ENCODE results near the gene OTOP2.
"Not testable (repeated sequence)": the region's sequence is repeated elsewhere in the genome, so short reads cannot be mapped to it uniquely, and the experiment has no call there.

Gene OTOP2

GRCh38 chr17:74953134-74953687 is 29.1 kb downstream of the OTOP2 start:
- DNase-seq, result no peak

DNA sequence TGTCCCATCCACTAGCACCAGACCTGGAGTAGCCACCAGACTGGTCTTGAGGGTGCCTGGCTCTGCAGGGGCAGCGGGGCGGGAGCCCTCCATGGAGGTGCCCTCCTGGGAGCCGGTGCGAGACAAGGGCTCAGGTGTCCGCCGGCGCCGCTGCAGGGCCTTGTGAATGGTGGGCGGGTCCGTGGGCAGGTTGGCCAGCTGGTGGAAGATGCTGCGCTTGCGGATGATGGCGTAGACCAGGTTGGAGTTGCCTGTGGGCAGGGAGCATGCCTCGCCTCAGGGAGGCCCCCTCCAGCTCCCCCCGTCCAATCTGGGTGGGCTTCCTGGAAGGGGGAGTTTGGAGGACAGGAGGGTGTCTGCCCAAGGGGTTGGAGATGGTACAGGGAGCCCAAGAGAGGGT is 30.0 kb downstream of the OTOP2 start:
- DNase-seq, result no peak

- peak in 1 of 2 donors; percentile 27 for DNase-seq
Observed at GRCh38 chr17:74954665-74955421, 30.8 kb downstream of the OTOP2 start.

GRCh38 chr17:74956093-74956492 is 32.0 kb downstream of the OTOP2 start:
- DNase-seq, result no peak

DNA sequence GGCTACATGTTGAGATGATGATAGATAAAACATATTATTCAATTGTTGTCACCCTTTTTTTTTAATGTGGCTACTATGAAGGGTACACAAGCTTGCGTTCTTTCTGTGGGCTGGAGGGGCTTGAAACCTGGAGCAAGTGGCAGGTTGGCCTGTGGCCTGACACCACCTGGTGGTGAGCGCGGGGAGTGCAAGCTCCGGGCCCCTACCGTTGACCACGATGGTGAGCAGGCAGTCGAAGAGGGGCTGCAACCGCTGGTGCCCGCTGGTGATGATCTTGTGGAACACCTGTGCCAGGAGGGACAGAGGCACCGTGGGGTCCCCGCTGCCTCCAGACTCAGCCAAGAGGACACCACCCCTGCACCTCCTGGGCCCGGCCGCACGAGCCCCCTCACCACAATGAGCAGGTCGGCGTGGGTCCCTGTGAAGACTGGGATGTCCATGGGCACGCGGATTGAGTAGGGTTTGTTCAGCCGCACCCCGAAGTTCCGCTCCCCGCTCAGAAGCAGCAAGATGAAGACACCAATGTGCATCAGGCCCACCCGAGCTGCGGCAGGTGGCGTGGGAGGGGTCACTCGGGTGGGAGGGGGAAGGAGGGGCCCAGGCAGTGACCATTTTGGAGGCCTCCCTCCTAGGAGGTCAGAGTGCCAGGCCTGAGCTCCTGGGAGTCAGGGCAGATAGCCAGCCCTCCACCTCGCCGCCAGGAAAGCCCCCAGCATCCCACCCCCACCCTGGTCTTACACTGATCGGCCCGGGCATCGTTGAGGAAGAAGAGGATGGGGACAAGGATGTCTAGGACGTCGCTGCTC is 34.1 kb downstream of the OTOP2 start:
- peak; percentile 23 to 55 for DNase-seq

- no peak for DNase-seq
Observed at GRCh38 chr17:74959826-74960515, 35.9 kb downstream of the OTOP2 start.

- peak; percentile 11 to 22 for DNase-seq
Observed at GRCh38 chr17:74960570-74961342, 36.7 kb downstream of the OTOP2 start.

DNA sequence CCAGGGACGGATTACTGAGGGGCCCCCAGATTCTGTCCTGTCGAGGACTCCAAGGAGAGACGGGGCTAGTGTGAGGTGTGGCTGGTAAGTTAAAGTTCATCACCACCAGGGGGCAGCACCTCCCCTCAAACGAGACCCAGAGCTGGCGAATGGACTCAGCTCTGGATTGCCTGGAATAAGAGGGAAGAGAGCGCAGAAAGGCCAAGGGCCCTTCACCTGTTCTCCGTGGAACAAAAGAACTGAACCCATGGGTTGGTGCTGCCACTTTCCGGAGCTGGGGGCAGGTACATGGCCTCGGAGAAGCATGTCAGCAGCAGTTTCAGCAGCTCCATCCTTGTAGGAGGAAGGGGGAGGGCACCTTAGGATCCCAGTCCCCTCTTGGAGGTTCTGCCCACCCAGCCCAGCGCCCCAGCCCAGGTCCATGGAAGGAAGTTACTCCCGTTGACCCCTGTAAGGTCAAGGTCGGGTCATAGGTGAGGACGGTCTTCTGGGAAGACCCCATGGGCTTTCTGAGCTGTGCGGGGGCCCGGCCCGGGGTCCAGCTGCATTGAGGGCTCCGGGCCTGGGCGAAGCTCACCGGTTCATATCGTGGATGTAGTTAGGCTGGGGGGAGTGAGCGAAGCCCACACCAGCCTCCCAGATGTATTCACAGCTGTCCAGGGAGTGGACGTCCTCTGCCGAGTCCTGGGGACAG is 37.7 kb downstream of the OTOP2 start:
- peak; percentile 70 to 71 for DNase-seq

DNA sequence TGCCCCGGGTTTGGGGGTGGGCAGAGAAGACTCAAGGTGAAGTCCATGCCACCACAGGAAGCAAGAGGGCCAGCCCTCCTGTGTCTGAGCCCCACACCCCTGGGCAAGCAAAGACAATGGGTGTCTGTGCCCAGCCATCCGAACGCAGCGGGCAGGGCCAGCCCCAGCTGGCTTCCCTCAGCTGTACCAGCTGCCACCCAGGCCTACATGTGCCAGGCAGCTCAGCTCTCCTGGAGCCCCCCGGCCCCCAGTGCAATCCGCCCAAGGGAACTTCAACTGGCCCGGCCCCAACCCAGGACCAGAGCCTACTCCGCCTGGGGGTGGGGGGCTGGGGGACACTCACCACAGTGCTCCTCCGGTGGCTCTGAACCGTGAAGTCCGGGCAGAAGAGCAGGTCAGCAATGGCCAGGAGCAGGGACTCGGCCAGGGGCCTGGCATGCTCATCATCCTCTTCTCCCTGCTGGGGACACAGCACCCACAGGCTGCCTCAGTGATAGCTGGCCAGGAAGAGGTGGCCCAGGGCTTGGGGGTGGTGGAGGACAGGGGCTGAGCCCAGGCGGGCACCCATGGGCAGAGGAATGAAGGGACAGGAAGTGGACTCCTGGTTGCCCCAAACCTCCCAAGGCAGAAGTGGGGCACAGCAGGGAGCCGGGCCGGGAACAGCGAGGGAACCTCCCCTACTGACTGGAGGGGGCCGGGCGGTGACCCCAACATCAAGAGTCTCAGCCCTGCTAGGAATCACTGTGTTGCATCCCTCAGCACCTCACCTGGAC is 38.7 kb downstream of the OTOP2 start:
- no peak for DNase-seq

DNA sequence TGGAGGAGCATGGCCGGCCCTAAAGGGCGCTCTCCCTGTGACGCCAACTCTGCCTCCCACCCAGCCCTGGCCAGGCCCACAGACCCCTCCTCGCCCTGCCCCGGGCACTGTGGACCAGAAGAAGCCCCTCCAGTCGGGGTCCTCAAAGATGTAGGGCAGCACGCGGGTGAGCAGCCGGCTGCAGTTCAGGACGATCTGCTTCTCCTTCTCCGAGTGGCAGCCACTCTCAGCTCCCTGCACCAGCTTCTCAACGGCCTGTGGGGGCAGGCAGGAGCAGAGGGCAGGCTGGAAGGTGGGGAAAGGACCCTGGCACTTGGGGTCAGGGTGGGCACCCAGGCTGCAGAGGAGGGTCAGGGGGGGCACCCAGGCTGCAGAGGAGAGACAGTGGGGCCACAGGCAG is 39.6 kb downstream of the OTOP2 start:
- no peak for DNase-seq

- DNase-seq, result no peak
Observed at GRCh38 chr17:74964246-74964761, 40.2 kb downstream of the OTOP2 start.

DNA sequence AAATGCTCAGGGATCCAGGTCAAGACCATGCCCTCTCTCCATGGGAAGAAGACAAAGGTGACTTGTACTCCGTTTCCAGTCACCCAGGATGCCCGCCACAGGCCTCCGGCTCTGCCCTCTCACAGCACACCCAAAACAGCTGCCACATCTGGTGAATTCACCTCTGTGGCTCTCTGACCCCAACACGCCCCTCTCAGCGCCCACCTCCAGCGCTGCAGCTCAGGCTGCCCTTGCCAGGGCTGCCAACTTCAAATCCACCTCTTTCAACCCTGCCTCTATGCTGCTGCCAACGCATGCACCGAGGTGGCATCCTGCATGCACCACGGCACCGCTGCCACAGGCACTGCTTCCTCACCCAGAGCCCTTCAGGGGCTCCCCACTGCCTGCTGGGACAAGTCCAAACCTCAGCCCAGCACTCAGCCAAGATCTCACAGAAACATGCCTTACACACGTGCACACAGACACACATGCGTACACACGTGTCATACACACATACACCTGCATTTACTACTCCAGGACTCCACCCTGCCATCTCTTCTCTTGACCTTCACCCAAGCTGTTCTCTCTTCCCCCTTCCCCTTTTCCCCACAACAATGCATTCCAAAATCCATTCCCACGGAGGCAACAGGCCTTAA is 41.0 kb downstream of the OTOP2 start:
- no peak for DNase-seq

- no peak for DNase-seq
Observed at GRCh38 chr17:74968361-74968780, 44.3 kb downstream of the OTOP2 start.

GRCh38 chr17:74969501-74969900 is 45.4 kb downstream of the OTOP2 start:
- not testable (repeated sequence) for DNase-seq

- DNase-seq, result no peak
Observed at GRCh38 chr17:74970395-74970794, 46.3 kb downstream of the OTOP2 start.

- no peak for DNase-seq
Observed at GRCh38 chr17:74971069-74971841, 47.2 kb downstream of the OTOP2 start.

GRCh38 chr17:74971842-74972106 is 47.7 kb downstream of the OTOP2 start:
- DNase-seq, result no peak

DNA sequence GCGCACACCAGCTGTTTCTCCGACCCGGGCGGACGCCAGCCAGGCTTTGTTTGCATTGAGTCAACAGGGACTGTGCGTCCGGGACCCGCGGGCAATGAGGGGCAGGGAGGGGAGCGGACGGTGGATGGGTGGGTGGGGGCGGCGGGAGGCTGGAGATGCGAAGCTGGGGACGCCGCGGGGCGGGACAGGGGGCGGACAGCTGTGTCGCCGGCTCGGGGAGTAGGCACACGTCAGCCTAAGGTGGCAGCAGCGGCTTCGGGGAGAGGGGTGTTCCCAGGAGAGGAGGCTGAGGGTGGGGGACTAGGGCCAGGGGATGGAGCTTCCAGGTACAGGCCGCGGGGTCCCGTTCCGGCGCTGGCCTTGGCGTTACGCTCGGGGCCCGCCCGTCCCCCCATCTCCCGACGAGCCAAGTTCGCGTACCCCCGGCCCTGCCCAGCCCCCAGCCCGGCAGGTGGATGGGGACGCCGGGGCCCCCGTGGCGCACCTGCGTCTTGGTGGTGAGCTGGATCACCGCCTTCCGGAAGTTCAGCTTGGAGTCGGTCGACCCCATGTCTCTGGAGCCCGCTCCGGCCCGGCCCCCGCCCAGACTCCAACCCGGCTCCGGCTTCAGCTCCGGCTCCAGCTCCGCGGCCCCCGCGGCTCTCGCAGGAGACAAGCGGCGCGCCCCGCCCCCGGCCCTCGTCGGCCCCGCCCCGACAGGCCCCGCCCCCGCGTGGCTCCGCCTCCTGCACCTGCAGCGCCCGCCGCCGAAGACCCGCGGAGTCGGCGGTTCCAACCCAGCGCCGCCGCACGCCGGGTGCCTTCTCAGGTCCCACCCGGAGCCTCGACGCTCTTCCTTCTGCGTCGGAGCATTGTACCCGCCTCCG is 48.3 kb downstream of the OTOP2 start, which contains the start of gene HID1:
HID1 (minus strand) TSS at position 653 of the 866 bp plus-strand sequence; CDS start at position 550, 103 bp downstream.
- no peak for DNase-seq

- no peak for DNase-seq
Observed at GRCh38 chr17:74972973-74973328, 48.9 kb downstream of the OTOP2 start.

Measured in bone marrow (tissue), 2 donors.